ENCODE data around the gene MIER3. TPM values are rescaled to one million over a fixed set of nuclear protein-coding genes. Genes with fewer than 3 reads are reported as not detected.
A peak's percentile ranks its signal among the peaks of the same experiment; 100 is the strongest.

Gene MIER3
- total and polyA plus RNA-seq, 2 of the 13 experiments (the other 11 are each of a cell fraction or from before 2014, with no cell fraction given) = 14.6 to 38.8 TPM

DNA sequence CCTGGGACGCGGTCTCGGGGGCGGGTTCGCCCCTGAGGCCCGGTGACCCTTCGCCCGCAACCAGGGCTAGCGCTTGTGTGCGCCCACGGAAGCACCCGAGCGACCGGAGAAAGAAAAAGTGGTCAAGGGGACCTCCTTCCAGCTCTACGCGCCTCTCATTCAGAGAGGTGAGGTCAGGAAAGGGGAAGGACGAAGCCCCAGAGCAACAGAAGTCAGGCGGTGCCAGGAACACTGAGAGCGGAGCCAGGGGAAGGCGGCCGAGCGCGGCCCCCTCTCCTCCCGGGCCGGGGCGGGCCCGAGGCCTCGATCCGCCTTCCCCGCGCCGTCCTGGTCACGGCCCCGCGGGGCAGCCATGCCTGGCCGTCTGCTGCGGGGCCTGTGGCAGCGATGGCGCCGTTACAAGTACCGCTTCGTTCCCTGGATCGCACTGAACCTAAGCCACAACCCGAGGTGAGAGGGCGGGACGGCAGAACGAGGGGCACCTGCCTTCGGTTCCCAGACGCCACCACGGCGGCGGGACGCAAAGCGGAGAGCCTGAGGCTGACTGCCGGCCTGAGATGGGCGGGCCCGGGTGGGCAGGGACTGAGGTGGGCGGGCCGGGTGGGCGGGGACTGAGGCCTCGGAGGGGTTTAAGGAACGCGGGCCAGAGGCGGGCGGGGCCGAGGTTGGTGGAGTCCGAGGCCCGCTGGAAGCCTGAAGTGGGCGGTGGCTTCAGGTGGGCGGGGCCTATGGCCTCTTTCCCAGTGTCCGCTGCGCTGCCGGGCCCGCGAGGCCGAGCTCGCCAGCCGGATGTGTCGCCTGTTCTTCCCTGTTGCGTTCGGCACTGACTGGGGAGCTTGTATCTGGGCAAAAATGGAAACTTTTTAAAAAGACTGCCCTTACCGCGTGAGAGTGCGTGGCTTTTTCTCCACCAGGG, 42.4 kb downstream of the MIER3 start, which contains the start of gene SETD9 (continued):
- TF ChIP-seq, protein P1, sequence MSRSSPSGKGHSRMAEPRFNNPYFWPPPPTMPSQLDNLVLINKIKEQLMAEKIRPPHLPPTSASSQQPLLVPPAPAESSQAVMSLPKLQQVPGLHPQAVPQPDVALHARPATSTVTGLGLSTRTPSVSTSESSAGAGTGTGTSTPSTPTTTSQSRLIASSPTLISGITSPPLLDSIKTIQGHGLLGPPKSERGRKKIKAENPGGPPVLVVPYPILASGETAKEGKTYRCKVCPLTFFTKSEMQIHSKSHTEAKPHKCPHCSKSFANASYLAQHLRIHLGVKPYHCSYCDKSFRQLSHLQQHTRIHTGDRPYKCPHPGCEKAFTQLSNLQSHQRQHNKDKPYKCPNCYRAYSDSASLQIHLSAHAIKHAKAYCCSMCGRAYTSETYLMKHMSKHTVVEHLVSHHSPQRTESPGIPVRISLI (CRISPR knock-in tag; IDR thresholded peaks at IDR 0.05; ENCODE audit: borderline replicate concordance) = peak; percentile 39; the same call in 1 of the 2 replicates
- no peak for TF ChIP-seq TP53 (CRISPR knock-in tag; conservative IDR thresholded peaks at IDR 0.05)
- peak; percentile 68; the same call in 1 of the 2 replicates for TF ChIP-seq YEATS2 (CRISPR knock-in tag; IDR thresholded peaks at IDR 0.05; ENCODE audit: borderline replicate concordance)
- TF ChIP-seq, protein P2, sequence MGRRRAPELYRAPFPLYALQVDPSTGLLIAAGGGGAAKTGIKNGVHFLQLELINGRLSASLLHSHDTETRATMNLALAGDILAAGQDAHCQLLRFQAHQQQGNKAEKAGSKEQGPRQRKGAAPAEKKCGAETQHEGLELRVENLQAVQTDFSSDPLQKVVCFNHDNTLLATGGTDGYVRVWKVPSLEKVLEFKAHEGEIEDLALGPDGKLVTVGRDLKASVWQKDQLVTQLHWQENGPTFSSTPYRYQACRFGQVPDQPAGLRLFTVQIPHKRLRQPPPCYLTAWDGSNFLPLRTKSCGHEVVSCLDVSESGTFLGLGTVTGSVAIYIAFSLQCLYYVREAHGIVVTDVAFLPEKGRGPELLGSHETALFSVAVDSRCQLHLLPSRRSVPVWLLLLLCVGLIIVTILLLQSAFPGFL (CRISPR knock-in tag; IDR thresholded peaks at IDR 0.05) = no peak
- TF ChIP-seq ZNF530 (CRISPR knock-in tag; IDR thresholded peaks at IDR 0.05; ENCODE audit: low read depth) = no peak
- TF ChIP-seq SRSF1 (optimal IDR thresholded peaks at IDR 0.05; ENCODE audit: low read depth, low read length) = no peak
- no peak for TF ChIP-seq HMGA1 (CRISPR knock-in tag; conservative IDR thresholded peaks at IDR 0.05)
- peak; percentile 71 for TF ChIP-seq SAP130 (CRISPR knock-in tag; IDR thresholded peaks at IDR 0.05; ENCODE audit: low read depth)
- no peak for TF ChIP-seq ZNF282 (IDR thresholded peaks at IDR 0.05; ENCODE audit: partially characterized antibody)
- TF ChIP-seq EZH2 (conservative IDR thresholded peaks at IDR 0.05; ENCODE audit: low read depth, low read length) = no peak
- peak; percentile 7; the same call in 1 of the 2 replicates for TF ChIP-seq ZNF441 (CRISPR knock-in tag; IDR thresholded peaks at IDR 0.05; ENCODE audit: borderline replicate concordance)
- TF ChIP-seq, protein P3, sequence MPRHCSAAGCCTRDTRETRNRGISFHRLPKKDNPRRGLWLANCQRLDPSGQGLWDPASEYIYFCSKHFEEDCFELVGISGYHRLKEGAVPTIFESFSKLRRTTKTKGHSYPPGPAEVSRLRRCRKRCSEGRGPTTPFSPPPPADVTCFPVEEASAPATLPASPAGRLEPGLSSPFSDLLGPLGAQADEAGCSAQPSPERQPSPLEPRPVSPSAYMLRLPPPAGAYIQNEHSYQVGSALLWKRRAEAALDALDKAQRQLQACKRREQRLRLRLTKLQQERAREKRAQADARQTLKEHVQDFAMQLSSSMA (CRISPR knock-in tag; IDR thresholded peaks at IDR 0.05) = no peak
- 0 out of 2 replicates have a peak, but pooled peaks have one; percentile 9 for TF ChIP-seq HCFC1 (IDR thresholded peaks at IDR 0.05; ENCODE audit: low read depth, low read length)
- peak; percentile 84 for TF ChIP-seq YY1 (IDR thresholded peaks at IDR 0.05; ENCODE audit: insufficient read depth, insufficient replicate concordance, low read depth, low read length)
- TF ChIP-seq, protein P4, sequence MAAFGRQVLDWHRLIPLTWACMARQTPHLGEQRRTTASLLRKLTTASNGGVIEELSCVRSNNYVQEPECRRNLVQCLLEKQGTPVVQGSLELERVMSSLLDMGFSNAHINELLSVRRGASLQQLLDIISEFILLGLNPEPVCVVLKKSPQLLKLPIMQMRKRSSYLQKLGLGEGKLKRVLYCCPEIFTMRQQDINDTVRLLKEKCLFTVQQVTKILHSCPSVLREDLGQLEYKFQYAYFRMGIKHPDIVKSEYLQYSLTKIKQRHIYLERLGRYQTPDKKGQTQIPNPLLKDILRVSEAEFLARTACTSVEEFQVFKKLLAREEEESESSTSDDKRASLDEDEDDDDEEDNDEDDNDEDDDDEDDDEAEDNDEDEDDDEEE (CRISPR knock-in tag; IDR thresholded peaks at IDR 0.05) = peak; percentile 81; the same call in 1 of the 2 replicates
